GM21390 (cell line): ENCODE measurements around the gene EHD4.

ENCODE experiments used
- ATAC-seq: cut with Tn5 transposase; IDR thresholded peaks from one replicate; pipeline ENCODE4 v1.9.1; 2021; ENCODE audit not compliant: unreplicated experiment

The EHD4 gene

DNA sequence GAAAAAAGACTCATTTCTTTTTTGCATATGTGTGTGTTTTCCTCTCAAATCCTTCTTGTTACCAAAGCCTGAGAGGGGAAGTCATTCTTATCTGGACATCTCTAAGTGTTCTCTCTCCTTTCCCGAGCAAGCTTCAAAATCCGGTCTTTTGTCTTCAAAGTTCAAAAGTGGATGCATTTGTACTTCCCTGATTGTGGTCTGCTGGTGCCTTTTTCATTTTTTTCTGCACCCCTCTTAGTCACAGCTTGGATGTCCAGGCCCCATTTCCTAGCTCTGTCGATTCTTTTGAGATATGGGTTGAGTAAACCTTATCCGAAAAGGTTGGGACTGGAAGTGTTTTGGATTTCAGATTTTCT, 34.8 kb downstream of the EHD4 start:
- no peak for ATAC-seq

DNA sequence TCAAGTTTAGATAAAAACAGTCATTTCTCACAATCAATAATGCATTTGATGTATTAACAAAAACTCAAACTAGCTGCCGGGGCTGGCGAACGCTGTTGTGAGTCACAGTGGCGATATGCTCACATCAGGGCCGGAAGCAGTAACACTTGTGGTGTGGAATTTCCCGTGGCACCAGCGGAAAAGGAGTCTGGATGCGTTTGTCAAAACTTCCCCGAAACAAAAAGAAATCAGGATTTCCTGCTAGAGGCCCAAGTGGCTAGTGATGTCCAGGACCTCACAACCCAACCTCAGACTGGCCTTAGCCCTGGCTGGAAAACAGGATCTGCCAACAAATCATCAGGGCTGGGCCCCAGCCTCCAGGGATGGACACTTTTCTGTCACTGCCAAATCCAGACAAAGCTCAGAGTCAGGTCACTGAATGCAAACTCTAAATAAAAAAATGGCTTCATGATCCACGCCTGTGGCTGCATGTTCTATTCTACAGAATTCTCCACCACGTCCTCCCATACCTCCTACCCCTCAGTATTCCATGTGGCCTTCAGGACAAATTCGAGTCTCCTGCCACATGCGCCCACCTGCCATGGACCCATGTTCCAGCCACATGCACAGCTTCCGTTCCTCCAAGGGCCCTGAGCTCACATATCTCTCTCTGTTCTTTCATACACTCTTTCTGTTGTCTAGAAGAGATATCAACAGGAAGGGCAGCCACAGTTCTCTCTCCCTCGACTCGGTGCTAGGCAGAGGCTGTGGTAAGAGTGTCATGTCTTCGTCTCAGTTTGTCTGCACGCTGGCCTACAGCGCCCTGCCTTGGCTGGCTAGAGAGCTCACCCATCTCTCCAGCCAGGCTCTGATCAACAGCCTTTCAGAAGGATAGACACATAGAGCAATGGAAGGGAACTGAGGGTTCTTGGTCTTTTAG, 35.4 kb downstream of the EHD4 start:
- ATAC-seq = no peak

DNA sequence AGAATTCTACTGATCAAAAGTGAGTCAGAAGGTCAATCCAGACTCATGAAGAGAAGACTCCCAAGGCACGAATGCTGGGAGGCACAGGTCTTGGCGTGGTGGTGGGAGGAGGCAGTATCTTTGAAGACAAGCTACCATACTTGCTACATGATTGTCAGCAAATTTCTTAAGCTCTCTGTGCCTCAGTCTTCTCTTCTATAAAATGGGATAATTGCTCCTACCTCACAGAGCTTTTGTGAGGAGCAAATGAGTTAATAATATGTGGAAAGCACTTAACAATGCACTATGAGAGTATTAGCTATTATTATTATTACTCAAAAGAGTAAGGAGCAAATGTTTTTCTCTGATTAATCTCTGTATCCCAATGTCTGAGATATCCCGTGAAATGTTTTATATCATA, 36.2 kb downstream of the EHD4 start:
- ATAC-seq = no peak

DNA sequence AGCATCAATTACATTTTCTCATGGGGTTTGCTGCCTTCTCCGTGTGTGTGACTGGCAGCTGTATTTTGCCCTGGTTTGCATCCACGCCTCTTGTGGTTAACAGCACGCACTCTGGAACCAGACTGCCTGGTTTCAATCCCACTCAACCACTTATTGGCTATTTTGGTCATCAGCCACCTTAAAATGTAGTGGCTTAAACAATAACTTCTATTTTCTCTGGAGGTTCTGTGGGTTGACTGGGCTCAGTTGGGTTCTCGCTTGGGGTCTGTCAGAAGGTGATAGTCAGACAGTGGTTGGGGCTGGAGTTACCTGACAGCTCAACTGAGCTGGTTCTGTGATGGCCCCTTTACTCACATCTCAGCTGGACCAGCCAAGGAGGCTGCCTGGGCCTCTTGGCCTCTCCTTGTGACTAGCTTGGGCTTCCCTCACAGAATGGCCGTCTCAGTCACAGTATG, 36.8 kb downstream of the EHD4 start:
- no peak for ATAC-seq

DNA sequence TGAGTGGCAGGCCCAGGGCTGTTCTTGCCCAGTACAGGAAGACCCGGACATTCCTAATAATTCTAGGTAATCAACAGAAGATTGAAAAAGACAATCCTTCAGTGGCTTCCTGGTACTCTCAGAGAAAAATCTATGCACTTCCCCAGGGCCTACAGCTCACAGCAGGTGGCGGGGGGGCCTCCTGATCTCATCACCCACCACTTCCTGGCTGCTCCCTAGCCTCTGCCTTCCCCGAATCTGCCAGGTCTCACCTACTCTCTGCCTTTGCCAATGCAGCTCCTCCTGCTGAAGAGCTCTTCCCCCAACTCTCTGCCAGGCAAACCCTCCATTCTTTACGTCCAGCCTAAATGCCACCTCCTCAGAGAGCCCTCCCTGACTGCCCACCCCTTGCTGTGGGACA, 37.5 kb downstream of the EHD4 start:
- ATAC-seq = no peak

DNA sequence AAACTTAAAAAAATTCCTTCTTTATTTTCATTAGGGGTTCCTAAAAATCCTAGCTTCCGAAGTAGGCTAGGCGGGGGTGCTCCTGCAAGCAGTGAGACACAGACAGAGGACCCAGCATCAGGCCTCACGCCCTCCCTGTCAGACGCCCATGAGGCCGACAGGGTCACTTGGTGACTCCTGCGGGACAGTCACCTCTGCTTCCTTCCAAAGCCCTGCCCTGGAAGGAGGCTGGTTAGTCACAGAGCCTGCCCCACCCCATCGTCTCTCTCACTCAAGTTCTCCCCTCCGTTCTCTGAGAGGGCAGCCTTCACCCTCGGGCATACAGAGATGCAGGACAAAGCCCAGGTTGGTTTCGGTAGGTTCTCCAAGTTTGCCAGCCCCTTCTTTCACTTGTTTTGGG, 38.6 kb downstream of the EHD4 start:
- no peak for ATAC-seq

DNA sequence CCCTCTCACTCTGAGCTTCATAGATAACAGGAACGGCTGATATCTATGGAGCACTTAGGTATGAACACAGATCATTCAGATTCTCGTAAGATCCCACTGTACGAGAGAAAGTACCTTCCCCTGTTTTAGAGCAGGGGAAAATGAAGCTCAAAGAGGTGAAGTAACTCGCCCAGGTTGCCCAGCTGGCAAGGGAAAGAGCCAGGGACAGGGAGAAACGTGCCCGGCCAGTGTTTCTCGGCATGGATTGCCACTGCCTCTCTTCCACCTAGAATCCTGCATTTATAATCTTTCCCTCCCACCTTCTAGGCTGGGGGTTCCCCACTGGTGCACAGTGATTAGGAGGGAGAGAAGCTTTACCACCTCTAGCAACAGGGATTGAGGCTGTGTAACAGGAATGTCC, 39.0 kb downstream of the EHD4 start:
- no peak for ATAC-seq

DNA sequence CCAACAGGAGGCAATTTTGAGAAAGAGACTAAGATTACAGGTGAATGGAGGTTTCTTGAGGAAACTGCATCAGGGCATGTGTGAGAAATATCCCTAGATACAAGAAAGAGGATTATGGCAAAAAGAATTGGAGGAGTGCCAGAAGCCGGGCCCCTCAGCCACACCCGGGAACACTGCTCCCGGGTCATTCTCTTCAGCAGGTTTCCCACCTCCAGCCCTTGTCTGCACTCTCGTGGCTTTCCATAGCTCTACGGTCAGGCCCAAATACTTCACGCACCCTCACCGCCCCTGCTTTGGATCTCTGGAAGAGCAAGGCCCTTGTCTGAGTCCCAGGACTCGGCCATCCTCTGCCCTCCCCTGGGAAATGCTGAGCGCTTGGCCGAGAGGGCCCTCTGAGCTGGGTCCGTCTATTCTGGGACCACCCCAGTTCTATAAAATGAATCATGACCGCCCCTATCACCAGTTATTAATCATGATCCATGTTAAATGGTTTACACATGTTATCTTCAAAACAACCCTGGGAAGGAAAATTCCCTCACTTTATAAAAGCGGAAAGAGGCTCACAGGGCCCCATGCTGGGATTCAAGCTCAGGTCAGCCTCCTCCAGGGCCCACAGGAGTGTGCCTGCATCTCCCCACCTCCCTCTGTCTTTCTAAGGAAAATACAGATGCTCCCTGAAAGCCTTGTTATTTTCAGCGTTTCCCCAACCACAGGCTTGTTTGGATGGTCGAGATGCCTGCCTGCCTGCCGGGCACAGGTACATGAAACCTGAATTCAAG, 39.7 kb downstream of the EHD4 start:
- ATAC-seq = no peak

DNA sequence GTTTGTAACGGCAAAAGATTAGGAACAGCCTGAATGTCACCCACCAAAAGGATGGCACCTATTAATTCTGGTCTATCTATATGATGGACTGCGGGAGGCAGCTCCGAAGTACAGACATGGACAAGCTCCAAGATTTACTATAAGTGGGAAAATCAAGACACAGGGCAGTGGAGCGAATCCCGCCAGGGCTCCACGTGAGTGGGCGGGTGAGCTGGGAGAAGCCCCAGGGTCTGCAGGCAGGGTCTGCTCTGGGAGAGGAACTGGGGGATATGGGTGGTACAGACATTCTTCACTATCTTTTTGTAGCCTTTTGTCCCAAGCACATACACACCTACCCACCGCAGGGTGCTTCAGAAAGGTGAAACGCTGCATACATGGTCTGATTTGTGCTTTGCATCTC, 40.3 kb downstream of the EHD4 start:
- ATAC-seq = no peak

DNA sequence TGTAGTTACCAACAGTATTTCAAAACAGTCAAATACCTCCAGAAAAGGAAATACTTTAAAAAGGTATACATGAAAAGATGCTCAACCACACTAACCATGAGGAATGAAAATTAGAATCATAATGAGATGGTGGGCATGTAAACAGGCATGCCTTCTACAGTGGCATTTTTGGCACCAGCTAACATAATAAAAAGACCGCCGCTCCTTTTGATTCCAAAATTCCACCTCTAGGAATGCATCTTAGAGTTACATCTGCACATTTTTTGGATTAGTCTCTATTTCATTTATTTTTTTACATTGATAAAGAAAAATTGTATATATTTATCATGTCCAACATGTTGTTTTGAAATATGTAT, 41.5 kb downstream of the EHD4 start:
- no peak for ATAC-seq

DNA sequence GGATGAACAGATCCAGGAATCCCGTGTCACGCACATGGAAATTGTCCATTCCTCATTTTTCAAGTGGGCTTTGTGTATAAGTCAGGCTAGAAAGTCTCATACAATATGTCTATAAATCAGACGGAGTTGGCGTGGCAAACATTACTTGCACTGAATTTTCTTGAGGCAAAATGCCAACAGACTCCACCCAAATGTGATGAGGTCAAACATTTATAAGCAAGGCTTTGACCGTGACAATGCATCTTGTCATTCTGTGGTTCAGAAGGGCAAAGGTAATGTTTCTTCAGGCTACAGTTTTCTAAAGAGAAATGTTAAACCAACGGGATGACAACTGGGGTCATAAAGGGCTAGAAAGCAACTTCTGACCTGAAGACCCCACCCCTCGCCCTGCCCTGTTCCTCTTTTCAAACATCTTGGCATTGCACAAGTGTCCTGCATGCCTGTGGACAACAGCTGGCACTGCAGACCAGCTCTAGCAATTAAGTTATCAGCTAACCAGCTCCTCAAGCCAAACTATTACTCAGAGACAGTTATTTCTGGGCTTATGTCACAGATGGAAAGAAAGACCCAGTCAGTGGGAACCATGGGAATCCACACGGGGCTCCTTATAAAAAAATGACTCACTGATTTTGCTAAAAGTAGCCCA, 42.0 kb downstream of the EHD4 start:
- no peak for ATAC-seq

DNA sequence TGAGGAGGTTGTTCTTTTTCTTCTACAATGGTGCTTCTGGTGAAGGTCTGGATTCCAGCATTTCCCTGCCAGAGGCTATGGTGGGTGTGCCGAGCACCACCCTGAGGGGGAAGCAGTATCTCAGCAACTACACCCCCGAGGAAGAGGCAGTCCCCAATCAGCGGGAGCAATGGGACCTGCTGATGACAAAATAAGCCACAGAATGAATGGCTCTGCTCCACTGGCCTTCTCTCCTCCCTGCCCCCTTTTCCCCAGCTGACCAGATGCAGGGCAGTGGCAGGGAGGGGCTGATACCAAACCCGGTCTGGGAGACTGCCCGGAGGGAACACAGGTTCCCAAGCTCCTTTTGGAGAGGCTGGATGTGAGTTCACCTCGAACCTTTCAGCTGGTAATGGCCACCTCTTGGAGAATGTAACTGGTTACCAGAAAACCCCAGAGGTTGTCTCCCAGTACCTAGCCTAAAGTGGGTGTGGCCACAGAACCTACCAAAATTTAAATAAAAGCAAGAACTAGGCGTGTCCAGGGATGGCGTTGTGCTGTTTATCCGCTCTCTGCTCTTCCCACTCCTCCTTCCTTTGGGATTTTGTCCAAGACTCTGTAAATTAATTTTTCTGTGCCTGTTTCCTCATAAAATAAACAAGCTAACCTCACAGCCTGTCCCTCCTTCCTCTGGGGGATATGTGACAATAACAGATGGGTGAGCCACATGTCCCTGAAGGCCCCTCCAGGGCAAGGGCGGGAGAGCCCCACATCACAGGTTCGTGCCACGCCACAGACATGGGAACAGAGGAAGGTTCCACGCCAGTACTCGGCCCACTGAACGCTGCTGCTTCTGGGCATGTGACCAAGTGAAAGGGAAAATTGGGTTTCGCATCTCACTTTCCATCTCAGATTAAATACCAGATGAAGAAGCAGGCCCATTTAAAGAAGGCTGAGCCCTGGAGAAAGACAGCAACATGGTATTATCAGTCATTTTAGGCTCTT, 43.4 kb downstream of the EHD4 start:
- ATAC-seq = peak; percentile 64

DNA sequence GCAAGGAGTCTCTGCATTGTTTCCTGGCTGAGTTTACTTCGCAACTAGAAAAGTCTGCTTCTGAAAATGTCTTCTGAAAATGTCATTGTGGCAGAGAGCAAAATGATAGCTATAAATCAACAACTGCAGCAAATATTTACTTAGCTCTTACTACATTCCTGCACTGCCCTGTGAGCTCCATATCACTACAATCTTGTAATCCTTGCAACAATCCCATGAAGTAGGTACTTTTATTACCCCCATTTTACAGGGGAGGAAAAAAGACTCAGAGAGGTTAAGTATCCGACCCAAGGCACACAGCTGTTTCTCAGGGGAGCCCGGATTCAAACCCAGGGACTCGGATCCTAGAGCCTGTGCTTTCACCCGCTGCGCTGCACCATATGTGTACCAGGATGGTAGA, 44.3 kb downstream of the EHD4 start:
- no peak for ATAC-seq

DNA sequence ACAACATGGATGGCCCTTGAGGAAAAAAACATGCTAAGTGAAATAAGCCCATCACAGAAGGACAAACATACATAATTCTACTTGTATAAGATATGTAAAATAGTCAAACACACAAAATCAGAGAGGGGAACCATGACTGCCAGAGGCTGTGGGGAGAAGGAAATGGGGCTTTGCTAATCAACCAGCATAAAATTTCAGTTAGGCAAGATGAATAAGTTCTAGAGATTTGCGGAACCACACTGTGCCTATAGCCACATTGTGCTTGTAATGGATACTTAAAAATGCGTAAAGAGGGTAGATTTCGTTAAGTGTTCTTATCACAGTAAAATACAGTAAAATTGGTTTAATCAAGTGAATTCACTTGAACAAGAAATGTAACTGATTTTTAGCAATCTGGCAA, 44.8 kb downstream of the EHD4 start:
- no peak for ATAC-seq

DNA sequence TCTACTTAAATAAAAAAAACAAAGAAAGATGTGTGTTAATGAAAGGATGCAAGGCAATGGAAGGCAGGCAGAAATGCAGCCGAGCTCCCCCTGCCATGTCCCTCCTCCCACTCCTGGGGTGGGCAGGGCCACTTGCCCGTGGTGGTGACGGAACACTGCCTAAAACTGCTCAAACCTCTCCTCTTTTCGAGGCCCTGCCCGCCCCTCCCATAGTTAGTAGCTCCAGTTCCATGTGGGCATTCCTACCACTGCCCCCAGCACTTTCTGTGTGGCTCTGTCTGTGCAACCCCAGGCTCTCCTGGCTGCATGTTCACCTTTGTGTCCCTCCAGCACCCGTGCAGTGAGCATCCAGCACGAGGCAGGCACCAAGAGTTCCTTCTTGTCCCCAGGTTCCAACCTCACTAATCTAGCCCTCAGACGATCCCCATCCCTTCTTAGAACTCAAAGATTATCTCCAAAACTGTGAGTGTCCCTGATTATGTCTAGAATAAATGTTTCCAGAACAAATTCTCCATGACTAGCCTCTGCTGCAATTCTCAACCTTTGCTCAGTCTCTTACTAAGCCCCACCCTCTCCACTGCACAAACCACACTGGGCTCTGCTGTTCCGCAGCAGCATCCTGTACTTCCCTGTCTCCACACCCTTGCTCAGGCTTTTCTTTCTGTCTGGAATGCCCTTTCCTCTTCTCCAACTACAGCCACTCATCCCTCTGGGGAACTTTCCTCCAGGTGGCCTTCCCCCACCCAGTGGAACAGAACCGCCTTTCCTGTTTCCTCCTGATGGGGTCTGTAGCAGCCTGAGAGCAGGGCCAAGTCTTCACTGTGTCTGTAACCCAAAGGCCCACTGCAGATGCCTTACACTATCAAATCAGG, 45.9 kb downstream of the EHD4 start:
- no peak for ATAC-seq

DNA sequence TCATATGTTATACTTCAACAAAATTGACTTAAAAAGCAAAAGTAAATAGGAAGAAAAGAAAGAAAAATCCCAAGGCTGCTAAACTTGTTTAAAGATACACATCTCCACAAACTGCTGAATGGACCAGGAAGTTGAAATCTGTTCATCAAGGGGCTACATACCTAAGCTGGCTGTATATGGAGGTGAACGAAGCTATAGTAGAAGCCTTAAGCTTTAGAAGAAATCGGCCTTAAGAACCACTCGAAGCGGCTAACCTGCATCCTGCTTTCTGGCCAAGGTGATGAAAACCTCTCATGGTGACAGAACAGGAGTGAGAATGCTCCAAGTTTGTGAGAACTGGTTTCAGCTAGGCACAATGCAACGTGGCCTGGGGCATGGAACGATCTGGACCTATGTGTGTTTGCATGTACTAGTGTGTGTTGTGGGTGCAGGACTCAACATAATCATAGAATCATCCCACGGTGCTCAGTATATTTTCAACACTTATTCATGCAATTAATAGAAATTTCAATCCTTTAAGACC, 47.2 kb downstream of the EHD4 start:
- ATAC-seq = no peak

DNA sequence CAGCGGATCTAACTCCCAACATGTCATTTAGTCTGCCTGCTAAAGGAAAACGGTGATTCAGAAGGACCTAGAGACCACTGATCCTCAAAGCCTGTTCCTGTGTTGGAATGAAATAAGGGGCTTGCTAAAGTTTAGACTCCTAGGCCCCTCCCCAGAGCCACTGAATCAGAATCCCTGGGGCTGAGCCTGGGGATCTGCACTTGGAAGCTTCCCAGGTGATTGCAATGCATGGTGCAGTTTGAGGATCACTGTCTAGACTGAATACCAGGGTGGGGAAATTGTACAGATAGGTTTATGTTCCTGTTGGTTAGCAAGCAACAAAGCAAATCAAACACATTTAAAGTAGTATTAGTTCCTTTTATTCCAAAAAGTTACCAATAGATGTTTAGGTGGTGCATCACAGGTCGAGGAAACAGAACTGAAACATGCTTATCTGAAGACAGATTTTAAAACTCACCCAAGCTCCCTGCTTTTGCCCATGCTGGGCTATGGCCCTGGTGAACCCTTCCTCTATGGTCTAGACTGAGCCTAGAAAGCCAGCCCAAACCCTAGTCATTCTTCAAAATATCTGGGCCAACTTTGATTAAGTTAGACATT, 48.9 kb downstream of the EHD4 start:
- no peak for ATAC-seq

DNA sequence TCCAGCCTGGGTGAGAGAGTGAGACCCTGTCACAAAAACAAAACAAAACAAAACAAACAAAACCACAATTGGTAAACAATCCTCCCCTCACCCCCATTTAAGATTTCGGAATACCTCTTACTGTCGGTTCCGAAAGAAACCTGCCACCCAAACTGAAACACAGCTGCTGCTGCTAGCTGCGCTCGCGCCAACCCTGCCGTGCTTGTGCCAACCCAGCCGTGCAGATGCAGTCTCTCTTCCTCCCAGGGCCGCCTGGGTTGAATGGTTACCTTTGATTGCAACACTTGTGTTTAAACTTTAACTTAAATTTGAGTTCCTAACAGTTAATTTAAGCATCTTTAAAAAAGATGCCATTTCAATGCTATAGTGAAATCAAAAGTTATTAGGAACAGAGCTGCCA, 50.0 kb downstream of the EHD4 start:
- ATAC-seq = no peak

DNA sequence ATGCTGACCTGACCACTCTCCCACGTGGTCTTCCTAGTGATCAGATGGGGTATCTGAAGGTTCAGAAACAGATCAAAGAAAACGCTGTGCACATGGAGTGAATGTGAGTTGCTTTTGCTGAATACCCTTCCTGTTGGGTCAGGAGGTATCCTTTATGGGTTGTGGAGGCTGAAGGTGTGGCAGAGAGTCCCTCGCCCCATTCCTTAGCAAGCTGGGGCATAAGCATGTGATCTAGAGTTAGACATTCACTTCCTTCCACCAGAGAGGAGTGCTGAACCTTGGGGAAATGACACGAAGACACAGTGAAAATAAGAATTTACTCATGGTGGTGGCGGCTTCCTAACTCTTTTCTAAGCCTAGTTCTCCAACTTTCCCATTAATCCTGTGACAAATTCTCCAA, 50.7 kb downstream of the EHD4 start:
- ATAC-seq = no peak
